Eye (tissue), 1 donor: ENCODE results near the gene WRAP73.
"Not testable (repeated sequence)": the region's sequence is repeated elsewhere in the genome, so short reads cannot be mapped to it uniquely, and the experiment has no call there.

ENCODE experiments used
- DNase-seq: peaks from one replicate; pipeline ENCODE4 v3.0.0-alpha.2; 2015

WRAP73 gene

GRCh38 chr1:3593745-3594144 lies 56.2 kb downstream of the WRAP73 start:
- no peak for DNase-seq

- no peak for DNase-seq
These were observed 56.6 kb downstream of the WRAP73 start for GRCh38 chr1:3593334-3593733.

- DNase-seq: peak; percentile 12
These were observed 58.7 kb downstream of the WRAP73 start for GRCh38 chr1:3590951-3591865.

GRCh38 chr1:3590139-3590763 lies 59.7 kb downstream of the WRAP73 start:
- peak; percentile 71 for DNase-seq

- no peak for DNase-seq
These were observed 61.5 kb downstream of the WRAP73 start for GRCh38 chr1:3588395-3588794.

GRCh38 chr1:3586986-3587759 lies 62.7 kb downstream of the WRAP73 start:
- no peak for DNase-seq

GRCh38 chr1:3585940-3586568 lies 63.8 kb downstream of the WRAP73 start:
- no peak for DNase-seq

- DNase-seq: not testable (repeated sequence)
These were observed 64.5 kb downstream of the WRAP73 start for GRCh38 chr1:3585353-3585868.

- no peak for DNase-seq
These were observed 65.0 kb downstream of the WRAP73 start for GRCh38 chr1:3584915-3585314.

GRCh38 chr1:3583751-3584150 lies 66.2 kb downstream of the WRAP73 start:
- not testable (repeated sequence) for DNase-seq

- no peak for DNase-seq
These were observed 68.4 kb downstream of the WRAP73 start for GRCh38 chr1:3581296-3582036.
